Retinal pigment epithelial cell (primary cell): ENCODE data around the gene SIPA1L3.

Experiments
- DNase-seq: peaks from one replicate; pipeline ENCODE4 v3.0.0-alpha.2; 2010; ENCODE audit warnings: low read depth
- H3K4me3 ChIP-seq: 2 replicates; pipeline ENCODE4 v1.5.1; 2011; ENCODE audit warnings: mild to moderate bottlenecking, low read length, control low read depth, moderate library complexity
- TF ChIP-seq, protein P1 (sequence below): conservative IDR thresholded peaks from 2 replicates; pipeline ENCODE4 v1.5.1; 2011; ENCODE audit warnings: low read depth, low read length, control low read depth, inconsistent platforms

Gene SIPA1L3

DNA sequence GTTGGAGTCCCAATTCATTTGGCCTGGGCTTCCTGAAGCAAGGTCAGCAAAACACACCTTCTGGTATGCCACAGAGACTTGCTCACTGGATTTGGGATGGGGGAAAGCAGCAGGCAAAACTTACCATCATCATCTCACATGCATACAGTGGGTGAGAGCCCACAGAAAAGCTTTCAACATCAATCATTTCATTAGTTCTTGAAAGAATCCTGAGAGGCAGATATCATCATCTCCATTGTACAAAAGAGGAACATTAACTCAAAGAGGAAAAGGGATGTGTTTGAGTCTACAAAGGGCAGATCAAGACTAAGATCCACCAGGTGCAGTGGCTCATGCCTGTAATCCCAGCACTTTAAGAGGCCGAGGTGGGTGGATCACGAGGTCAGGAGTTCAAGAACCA, 7.0 kb upstream of the SIPA1L3 start:
- no peak for DNase-seq
- no peak overlapping the region for H3K4me3 ChIP-seq
- TF ChIP-seq, protein P1, sequence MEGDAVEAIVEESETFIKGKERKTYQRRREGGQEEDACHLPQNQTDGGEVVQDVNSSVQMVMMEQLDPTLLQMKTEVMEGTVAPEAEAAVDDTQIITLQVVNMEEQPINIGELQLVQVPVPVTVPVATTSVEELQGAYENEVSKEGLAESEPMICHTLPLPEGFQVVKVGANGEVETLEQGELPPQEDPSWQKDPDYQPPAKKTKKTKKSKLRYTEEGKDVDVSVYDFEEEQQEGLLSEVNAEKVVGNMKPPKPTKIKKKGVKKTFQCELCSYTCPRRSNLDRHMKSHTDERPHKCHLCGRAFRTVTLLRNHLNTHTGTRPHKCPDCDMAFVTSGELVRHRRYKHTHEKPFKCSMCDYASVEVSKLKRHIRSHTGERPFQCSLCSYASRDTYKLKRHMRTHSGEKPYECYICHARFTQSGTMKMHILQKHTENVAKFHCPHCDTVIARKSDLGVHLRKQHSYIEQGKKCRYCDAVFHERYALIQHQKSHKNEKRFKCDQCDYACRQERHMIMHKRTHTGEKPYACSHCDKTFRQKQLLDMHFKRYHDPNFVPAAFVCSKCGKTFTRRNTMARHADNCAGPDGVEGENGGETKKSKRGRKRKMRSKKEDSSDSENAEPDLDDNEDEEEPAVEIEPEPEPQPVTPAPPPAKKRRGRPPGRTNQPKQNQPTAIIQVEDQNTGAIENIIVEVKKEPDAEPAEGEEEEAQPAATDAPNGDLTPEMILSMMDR, result no peak

GRCh38 chr19:37902668-37903067, 4.3 kb upstream of the SIPA1L3 start:
- no peak overlapping the region for H3K4me3 ChIP-seq
- no peak for DNase-seq
- TF ChIP-seq, protein P1, result peak; percentile 82

DNA sequence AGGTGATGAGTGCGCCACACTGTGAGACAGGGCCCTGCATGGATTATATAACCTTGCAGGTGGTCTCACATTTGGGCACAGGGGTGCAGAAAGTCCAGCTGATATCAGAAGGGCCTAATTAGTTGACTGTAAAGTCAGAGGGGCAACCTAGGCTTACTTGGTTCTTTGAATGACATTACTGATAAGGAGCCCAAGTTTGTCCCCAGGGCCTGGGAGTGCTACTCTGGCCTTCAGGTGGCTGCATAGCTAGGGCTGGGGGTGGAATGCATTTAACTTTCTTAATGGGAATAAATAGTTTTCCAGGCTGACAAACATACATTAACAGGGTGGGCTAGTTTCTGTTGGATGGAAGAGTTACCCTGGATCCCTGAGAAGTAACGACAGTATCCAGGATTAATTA, 3.9 kb upstream of the SIPA1L3 start:
- DNase-seq, result no peak
- H3K4me3 ChIP-seq, result no peak overlapping the region
- TF ChIP-seq, protein P1, result no peak

GRCh38 chr19:37905946-37906868, 801 bp upstream of the SIPA1L3 start, which contains the start of gene WDR87:
Gene WDR87 (minus strand): TSS chr19:37906594. CDS start chr19:37898239, 8,355 bp downstream.
- DNase-seq, result no peak
- TF ChIP-seq, protein P1, result peak; percentile 26
- peak within 1 kb of the TSS; percentile 90 for H3K4me3 ChIP-seq

DNA sequence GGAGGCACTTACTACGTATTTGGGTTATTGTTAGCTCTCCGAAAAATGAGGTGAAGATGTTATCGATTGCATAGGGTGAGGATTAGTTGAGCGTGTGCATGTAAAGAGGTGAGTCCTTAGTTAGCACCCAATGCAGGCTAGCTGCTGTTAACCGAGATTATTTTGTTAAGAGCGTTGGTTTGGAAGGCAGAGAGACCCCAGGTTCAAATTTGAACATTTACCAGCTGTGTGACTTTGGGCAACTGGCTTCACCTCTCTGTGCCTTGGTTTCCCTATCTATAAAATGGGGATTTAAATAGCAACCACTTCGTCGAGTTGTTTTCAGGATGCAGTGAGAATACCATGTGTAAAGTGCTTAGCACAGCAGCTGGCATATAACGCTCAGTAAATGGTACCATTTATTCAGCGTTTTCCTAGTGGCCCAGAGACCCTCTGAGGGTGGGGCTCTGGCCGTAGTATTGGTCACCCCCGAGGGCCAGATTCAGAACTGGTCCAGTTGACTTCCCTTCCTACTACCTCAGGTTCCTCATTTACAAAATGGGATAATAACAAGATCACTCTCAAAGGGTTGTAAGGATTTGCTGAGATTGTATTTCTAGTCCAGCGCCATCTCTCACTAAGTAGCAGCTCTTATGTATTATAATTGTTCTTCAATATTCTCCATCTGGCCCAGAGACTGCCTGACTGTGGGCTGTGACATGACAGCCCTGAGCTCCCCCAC, 887 bp downstream of the SIPA1L3 start:
- TF ChIP-seq, protein P1, result no peak
- no peak for DNase-seq
- H3K4me3 ChIP-seq, result peak overlapping the region; percentile 90

DNA sequence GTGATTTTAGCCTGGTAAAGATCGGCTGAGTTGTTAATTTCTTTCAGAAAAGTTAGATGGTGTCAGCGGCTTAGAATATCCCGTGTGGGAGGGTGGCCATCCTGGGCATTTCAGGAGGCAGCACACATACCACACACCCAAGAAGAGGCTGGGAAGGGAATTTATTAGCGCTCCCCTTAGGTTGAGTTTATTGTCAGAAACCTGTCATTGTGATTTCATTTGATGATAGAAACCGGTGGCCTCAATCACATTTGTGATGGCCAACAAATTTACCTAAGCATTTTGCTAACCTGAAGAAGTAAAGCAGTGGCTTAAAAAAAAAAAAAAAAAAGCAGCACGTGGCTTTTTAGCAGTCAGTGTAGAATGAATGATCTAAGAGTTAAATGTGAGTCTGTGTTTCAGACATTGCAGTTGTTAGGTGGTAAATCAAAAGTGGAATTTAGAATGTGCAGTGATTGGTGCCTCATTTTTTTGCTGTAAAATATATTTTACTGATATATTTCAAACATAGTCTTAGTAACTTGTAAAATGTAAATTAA, 2.7 kb downstream of the SIPA1L3 start:
- DNase-seq, result no peak
- TF ChIP-seq, protein P1, result no peak
- no peak overlapping the region for H3K4me3 ChIP-seq
